ENCODE results near the gene VN1R5. TPM values are rescaled to one million over a fixed set of nuclear protein-coding genes. Genes with fewer than 3 reads are reported as not detected.

VN1R5 gene
- total and polyA plus RNA-seq, 2 of the 13 experiments (the other 11 are each of a cell fraction or from before 2014, with no cell fraction given): not detected

GRCh38 chr1:247299723-247300381, 44.0 kb downstream of the VN1R5 start:
- CTCF ChIA-PET (ENCODE audit: low intra/inter-chr PET ratio, low total read pairs): no interaction called here

More at GRCh38 chr1:247299723-247300381, 44.0 kb downstream of the VN1R5 start:
- Histone ChIP-seq H3K36me3 (replicated peaks in 1 of 2; ENCODE audit: control insufficient read depth in 1 of 2, insufficient read depth in 2 of 2, low read length in 2 of 2) (peaks cover 14 to 16% of the 10 kb centered on the region in 2 experiments; a peak in 4 of 5 replicates), H3K4me1 (ENCODE audit: insufficient read depth, low read length) (peaks cover 19% of the 10 kb centered on the region), H3K9me3 (ENCODE audit: low read length) (no peaks in the 10 kb centered on the region), H4K20me1 (ENCODE audit: insufficient read depth, low read length) (no peaks in the 10 kb centered on the region), H3K4me2 (ENCODE audit: low read depth, low read length) (no peak overlapping the region), H3K27me3 (ENCODE audit: control insufficient read depth in 1 of 2, insufficient read depth in 2 of 2, low read length in 2 of 2) (no peaks in the 10 kb centered on the region), H3K4me3 (replicated peaks in 1 of 3; ENCODE audit: insufficient read depth in 1 of 3, low read depth in 2 of 3, low read length in 3 of 3) (no peak overlapping the region), H3K9ac (ENCODE audit: insufficient read depth, low read depth, low read length) (no peak overlapping the region), H3K27ac (ENCODE audit: extremely low read length, insufficient read depth, low read length) (no peak overlapping the region), H2AFZ (ENCODE audit: low read length) (no peak overlapping the region), H3K79me2 (ENCODE audit: insufficient read depth, low read length) (no peaks in the 10 kb centered on the region)
- 91% methylated on average over 8 of the region's 12 CpGs for WGBS (ENCODE audit: low lambda C conversion rate)
- no TSS peak for BruUV-seq (replicated peaks)
- DNase-seq (ENCODE audit: low spot score) (no peak), FAIRE-seq (no peak), ATAC-seq (no peak)
- POLR2A ChIA-PET: no interaction called here
- no peak for TF ChIP-seq PHF8 (CRISPR knock-in tag; IDR thresholded peaks at IDR 0.05)
- no peak for TF ChIP-seq TERF1 (CRISPR knock-in tag; IDR thresholded peaks at IDR 0.05)
- TF ChIP-seq HNF4G (IDR thresholded peaks at IDR 0.05; ENCODE audit: borderline replicate concordance, low read depth, low read length): no peak
- no peak for TF ChIP-seq HNF4G (CRISPR knock-in tag; IDR thresholded peaks at IDR 0.05; ENCODE audit: borderline replicate concordance, low read depth)
- TF ChIP-seq CREBL2 (CRISPR knock-in tag; IDR thresholded peaks at IDR 0.05; ENCODE audit: borderline replicate concordance): no peak
- TF ChIP-seq PHF21A (CRISPR knock-in tag; IDR thresholded peaks at IDR 0.05): no peak
- no peak for TF ChIP-seq SIX1 (CRISPR knock-in tag; IDR thresholded peaks at IDR 0.05; ENCODE audit: borderline replicate concordance)
- no peak for TF ChIP-seq STAT6 (CRISPR knock-in tag; IDR thresholded peaks at IDR 0.05; ENCODE audit: borderline replicate concordance)
- TF ChIP-seq ZNF652 (CRISPR knock-in tag; IDR thresholded peaks at IDR 0.05; ENCODE audit: borderline replicate concordance, low read depth): no peak
- intact Hi-C loops (cut with micrococcal nuclease; ENCODE audit: unreplicated experiment) (no loop called here), in situ Hi-C loops (cut with HindIII; ENCODE audit: extremely low pct_ligation_motif_present, low pct_unique_long_range_greater_than_20kb) (no loop called here)
